GM19395 (cell line): ENCODE data around the gene CMIP.

Experiments used
- ATAC-seq: cut with Tn5 transposase; IDR thresholded peaks from one replicate; pipeline ENCODE4 v1.9.1; 2021; ENCODE audit warnings: mild to moderate bottlenecking, moderate library complexity; ENCODE audit not compliant: unreplicated experiment

CMIP gene

GRCh38 chr16:81445966-81446906 is 1.6 kb downstream of the CMIP start:
- ATAC-seq = no peak

DNA sequence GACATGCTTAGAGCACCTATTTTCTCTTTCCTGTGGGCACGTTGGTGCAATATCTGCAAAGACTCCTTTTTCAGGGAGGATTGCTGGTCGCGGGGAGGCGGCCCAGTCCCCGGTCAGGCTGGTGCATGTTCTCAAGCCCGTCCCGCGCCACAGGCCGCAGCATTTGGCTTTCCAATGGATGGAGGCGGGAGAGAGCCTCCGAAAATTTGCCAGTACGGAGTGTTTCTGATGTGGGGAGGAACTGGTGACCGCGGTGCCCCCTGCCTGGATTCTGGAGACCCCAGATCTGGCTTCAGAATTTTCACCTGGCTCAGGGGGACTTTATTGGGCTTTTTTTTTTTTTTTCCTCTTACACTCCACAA is 2.3 kb downstream of the CMIP start:
- no peak for ATAC-seq

- ATAC-seq = no peak
Observed at GRCh38 chr16:81447383-81448101, 2.9 kb downstream of the CMIP start.

DNA sequence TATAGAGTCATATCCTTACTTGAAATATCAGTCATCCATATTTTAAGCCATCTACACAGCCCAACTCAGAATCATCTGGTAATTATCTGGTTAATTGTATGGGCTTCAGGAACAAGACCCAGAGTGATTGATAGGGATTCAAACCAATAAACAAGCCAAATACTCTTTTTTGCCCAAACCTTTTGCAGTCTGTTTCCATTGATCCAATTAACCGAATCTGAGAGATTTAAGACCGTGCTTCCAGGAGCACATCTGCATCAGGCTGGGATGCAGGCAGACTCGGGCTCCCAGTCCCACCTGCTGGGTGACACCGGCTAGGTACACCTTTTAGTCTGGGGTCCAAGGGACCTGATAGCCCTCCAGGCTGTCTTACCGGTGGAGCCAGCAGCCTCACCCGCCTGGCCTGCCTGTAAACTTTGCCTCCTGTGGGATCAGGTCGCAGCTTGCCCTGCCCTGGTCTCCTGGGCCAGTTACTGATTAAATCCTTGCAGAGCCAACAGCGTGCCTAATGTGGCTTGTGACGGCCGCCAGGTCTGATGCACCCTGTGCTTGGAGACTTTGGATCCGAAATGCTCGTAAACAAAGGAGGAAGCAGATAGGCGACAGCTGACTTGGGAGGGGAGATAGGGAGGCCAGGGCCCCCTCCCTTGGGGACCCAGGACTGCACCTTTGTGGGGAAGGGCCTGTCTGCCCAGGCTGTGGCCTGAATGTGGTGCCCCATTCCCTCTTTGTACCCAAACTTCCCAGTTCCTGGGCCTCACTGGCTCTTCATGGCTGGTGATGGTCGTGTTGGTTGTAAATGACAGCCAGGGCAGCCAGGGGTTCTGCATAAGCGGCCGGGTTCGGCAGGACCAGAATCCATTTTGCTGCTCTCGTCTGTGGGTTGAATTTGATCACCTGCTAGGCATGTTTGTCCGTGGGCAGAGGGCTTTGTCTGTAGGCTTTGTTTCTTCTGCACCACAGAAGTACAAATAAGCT is 3.8 kb downstream of the CMIP start:
- ATAC-seq = no peak

DNA sequence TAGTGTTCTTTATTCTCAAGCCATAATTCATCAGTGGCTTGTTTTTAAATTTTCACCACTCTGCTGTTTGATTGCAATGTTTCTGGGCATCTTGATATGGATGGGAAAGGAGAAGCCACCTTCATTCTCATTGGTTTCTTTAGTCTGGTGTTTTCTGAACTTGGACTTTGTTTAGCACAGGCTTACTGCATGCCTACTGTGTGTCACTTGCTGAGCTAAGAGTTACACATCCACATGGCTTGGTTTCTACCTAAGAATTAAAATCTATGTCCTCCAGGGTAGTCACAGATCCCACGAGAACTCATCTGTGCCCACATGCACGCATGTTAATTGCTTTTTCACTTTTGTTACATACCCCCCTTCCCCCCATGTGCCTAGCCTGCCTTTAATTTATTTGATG is 4.6 kb downstream of the CMIP start:
- ATAC-seq = no peak

GRCh38 chr16:81449899-81450608 is 5.4 kb downstream of the CMIP start:
- ATAC-seq = no peak

- no peak for ATAC-seq
Observed at GRCh38 chr16:81450783-81451491, 6.3 kb downstream of the CMIP start.

DNA sequence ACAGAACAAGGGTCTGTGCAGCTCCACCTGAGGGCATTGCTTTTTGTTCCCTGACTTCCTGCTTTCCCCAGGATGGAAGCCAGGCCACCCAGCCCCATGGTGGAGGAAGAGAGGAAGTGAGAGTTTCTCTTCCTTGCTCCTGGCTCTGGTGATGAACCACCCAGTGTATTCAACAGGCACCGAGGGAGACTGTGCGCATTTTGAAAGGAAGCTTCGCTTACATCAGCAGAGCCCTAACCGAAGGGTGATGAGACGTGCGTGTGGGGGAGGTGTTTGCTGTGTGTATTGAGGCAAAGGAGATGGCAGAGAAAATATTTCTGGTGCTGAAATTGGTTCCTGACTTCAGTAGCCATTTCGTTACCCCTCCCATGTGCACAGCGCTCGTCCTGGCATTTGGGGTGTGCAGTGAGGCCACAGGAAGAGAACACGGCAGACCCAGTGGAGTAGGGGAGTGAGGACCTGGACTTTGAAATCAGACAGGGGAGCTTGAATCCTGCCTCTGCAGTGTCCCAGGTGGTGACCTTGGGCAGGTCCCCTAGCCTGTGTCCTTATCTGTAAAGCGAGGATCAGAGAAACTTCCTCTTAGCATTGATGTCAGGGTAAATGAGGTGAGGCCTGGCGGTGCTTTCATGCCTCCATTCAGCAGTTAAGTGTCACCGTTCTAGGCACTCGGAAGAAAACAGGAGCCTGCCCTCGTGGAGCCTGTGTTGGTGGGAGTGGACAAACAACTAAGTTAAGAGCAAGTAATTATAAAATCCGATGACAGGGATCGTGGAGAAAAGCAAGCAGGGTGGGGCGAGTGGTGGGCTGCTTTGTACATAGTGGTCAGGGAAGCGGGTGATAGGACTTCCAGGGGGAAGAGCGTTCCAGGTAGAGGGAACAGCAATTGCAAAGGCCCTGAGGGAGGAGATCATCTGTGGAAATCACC is 7.4 kb downstream of the CMIP start:
- no peak for ATAC-seq

- no peak for ATAC-seq
Observed at GRCh38 chr16:81453091-81453728, 8.6 kb downstream of the CMIP start.

GRCh38 chr16:81454044-81454443 is 9.4 kb downstream of the CMIP start:
- no peak for ATAC-seq

DNA sequence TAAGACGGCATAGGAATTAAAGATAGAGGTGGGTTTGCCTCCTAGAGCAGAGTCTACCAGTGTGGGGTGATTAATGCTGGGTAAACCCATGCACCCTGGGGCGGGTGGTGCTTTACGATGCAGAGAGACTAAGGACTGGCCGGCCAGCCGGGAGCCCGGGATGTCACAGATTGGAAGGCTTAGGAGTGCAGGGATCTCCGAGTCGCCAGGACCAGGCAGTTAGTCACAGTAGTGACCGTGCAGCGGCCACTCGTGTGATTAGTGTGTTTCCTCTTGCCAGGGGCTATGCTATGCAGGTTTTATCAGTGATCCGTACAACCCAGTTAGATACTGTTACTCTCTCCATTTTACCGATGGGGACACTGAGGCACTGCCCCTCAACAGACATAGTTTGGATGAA is 10.4 kb downstream of the CMIP start:
- ATAC-seq = no peak

DNA sequence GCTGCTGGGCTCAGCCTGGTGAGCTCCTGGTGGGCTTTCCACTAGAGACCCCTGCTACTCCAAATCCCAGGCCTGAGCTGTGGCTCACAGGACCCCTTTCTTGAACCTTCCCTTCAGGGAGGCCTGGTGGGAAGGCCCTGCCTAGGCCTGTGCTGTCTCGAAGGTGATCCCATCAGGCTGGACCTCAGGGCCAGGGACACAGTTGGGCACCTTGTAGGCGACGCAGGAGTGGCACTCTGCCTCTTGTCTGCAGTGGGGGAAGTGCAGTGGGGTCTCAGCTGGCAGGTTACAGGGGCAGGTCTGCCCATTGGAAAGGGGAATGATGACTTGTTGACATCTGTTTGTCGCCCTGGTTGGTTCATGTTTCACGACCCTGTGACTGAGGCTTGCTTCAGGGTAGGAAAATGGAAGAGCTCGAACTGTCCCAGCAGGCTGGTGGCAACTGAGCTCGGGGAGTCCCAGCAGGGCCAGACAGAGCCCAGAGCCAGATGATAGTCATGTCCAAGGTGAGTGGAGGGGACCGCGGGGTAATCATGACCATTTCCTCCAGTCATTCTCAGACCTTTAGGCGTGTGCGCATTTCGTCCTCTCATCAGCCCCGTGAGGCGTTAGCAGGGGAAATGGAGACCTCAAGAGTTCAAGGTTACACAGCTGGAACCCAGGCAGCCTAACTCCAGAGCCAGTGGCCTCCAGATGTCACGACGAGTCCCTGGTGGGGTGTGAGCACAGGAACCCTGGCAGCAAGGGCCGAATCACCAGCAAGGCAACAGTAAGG is 11.3 kb downstream of the CMIP start:
- ATAC-seq = no peak

DNA sequence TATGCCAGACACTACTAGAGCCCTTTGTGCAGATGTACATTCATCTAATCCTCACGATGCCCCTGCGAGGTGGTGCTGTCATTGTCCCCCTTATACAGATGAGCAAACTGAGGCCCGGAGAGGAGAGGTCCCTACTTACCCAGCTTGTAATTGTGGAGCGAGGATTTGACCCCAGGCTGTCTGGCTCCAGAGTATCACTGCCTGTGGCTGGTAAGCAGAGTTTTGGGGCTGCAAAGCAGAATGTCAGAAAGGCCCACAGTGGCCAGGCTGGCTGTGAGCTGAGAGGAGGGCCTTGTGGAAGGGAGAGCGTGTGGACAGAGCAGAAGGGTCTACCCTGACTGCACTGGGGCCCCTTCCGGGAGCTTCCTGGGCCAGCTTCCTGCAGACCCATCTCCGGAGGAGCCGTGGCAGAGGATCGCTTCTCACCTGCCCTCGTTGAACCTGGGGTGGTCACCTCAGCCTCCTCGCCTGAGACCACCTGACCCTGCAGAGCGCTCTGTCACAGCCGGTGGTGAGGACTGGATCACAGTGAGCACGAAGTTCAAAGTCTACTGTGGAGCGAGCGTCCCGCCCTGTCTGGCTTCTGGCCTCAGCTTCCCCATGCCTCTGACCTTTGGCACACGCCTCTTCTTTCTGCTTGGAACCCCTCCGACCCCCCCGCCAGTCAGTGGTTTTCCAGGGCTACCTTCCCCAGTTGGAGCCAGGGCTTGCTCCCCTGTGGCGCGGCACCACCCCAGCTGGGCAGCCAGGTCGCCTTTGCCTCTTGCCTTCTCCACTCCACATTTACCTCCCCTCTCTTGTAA is 12.1 kb downstream of the CMIP start:
- ATAC-seq = no peak

DNA sequence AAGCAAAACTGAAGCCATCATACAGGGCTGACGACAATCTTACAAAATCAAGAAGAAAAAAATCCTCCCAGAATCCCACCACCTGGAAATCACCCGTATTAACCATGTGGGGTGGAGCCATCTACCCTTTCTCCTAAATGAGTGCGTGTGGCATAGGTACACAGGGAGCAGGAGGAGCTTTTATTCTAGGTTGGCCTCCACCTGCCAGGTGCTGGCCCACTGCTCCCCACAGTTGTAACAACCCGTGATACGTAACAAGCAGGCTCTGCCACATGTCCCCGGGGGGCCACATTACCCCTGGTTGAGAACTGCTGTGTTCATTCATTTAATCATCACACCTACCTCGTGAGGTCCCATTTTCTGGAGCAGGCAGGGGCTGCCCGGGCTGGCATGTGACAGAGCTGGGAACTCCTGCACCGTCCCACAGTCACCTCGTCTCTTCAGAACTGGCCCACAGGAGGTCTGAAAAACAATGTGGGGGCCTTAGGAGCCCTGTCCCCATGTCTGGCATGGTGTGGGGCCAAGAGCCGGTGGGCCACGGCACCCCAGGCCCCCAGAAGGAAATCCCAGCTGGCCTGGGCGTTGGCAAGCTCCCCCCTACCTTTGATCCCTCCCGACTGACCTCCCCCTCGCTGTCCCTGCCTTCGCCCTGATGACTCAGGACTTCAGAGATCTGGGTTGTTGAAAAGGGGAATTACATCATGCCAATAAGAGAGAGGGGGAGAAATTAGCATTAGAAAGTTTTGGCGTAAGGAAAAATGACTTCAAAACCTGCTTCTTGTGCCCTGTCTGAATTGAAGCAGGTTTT is 12.9 kb downstream of the CMIP start:
- ATAC-seq = no peak

DNA sequence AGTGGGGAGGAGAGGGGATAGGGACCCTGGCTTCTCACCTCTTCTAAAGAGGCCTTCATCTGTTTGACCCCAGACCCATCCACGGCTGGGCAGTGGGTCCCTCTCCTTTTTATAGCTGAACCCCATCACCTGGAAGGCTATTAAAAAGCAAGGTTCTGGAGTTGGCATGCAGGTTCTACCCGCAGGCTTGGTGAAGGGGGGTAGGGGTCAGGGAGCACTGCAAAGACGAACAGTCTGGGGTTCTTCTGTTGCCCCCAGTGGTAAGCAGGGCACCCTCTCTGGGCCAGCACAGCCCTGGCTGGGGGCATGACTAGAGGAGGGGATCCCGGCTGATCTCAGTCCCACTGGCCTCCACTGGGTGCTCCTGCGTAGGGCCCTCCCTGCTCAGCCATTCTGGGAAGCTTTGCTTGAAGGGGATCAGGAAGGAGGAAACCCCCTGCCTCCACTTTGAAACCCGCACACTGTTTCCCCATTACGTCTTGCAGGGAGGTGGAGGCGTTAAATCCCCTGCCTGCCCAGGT is 13.6 kb downstream of the CMIP start:
- no peak for ATAC-seq
